ENCODE measurements around the gene DTWD1.

- TF ChIP-seq POLR2A (IDR thresholded peaks at IDR 0.05; ENCODE audit: low read depth, low read length): no peak
- TF ChIP-seq SPI1 (IDR thresholded peaks at IDR 0.05; ENCODE audit: low read depth, low read length): no peak
Measured at GRCh38 chr15:49664716-49665115, 43.9 kb downstream of the DTWD1 start.

All from GM12891 (cell line).